Endodermal cell (in vitro differentiated cells): ENCODE results near the gene NCAM1. TPM values are rescaled to one million over a fixed set of nuclear protein-coding genes. Genes with fewer than 3 reads are reported as not detected.

Source experiments
- DNase-seq: peaks from one replicate; pipeline ENCODE4 v3.0.0-alpha.2; 2017
- H3K27ac ChIP-seq: 2 replicates; pipeline ENCODE4 v1.5.1; 2013; ENCODE audit warnings: mild to moderate bottlenecking, low read depth, low read length, moderate library complexity
- H3K27me3 ChIP-seq: 2 replicates; pipeline ENCODE4 v1.6.1; 2013; ENCODE audit warnings: mild to moderate bottlenecking, low read length, moderate library complexity; ENCODE audit not compliant: insufficient read depth, control insufficient read depth, poor library complexity, severe bottlenecking
- H3K36me3 ChIP-seq: 2 replicates; pipeline ENCODE4 v1.7.0; 2013; ENCODE audit warnings: mild to moderate bottlenecking, low read length, moderate library complexity; ENCODE audit not compliant: control insufficient read depth, insufficient read depth
- H3K4me1 ChIP-seq: one replicate; pipeline ENCODE4 v1.7.0; 2013; ENCODE audit warnings: low read length; ENCODE audit not compliant: control insufficient read depth, insufficient read depth
- H3K4me3 ChIP-seq: 2 replicates; pipeline ENCODE4 v1.5.1; 2013; ENCODE audit warnings: mild to moderate bottlenecking, low read length, moderate library complexity
- H3K9ac ChIP-seq: 2 replicates; pipeline ENCODE4 v1.6.1; 2013; ENCODE audit warnings: mild to moderate bottlenecking, low read length, moderate library complexity; ENCODE audit not compliant: poor library complexity, severe bottlenecking; ENCODE audit errors: extremely low read depth
- H3K9me3 ChIP-seq: 2 replicates; pipeline ENCODE4 v1.6.1; 2013; ENCODE audit warnings: mild to moderate bottlenecking, low read length, moderate library complexity; ENCODE audit not compliant: control insufficient read depth
- H3K27ac Mint-ChIP-seq: 2 replicates; pipeline ENCODE4 v1.8.0; 2020; ENCODE audit warnings: mixed read lengths
- H3K27me3 Mint-ChIP-seq: 2 replicates; pipeline ENCODE4 v1.8.0; 2021; ENCODE audit warnings: mild to moderate bottlenecking, mixed read lengths; ENCODE audit not compliant: insufficient read depth
- H3K36me3 Mint-ChIP-seq: 2 replicates; pipeline ENCODE4 v1.8.0; 2020; ENCODE audit warnings: low read depth, mixed read lengths
- H3K4me1 Mint-ChIP-seq: 2 replicates; pipeline ENCODE4 v1.8.0; 2020; ENCODE audit warnings: mixed read lengths
- H3K4me3 Mint-ChIP-seq: 2 replicates; pipeline ENCODE4 v1.8.0; 2020; ENCODE audit warnings: mild to moderate bottlenecking, moderate library complexity, mixed read lengths
- H3K9me3 Mint-ChIP-seq: 2 replicates; pipeline ENCODE4 v1.8.0; 2020; ENCODE audit warnings: mild to moderate bottlenecking, mixed read lengths
- WGBS, 2 experiments: methylation state at CpG; one replicate each; pipeline versions ENCODE4 v1.1.5 to v1.1.7; 2013; ENCODE audit warnings: missing lambda C conversion rate in 2 of 2, mixed read lengths in 1 of 2; ENCODE audit not compliant: insufficient coverage in 1 of 2, insufficient read length in 1 of 2; 5-methylcytosine and 5-hydroxymethylcytosine counted together
- total RNA-seq, 2 donors: library from RNA; stranded (reverse); fragmentation: NEBNext Ultra II Directional in 1 of 2; extraction: Animal tissue kit (Norgen Biotek cat#: 25700) in 1 of 2; gene quantifications; 2 replicates in 1 of 2; 3 replicates in 1 of 2; pipeline ENCODE4 v1.2.1, GENCODE V29; 2021
- TF ChIP-seq, protein P1 (sequence below): fragments of 200-600 bp; sonication (generic); conservative IDR thresholded peaks from 2 replicates; pipeline ENCODE4 v1.5.0; 2021; ENCODE audit warnings: antibody characterized with exemption, mild to moderate bottlenecking

The NCAM1 gene
- total RNA-seq, 2 donors from 2014 or later: 1.6 to 2.9 TPM

DNA sequence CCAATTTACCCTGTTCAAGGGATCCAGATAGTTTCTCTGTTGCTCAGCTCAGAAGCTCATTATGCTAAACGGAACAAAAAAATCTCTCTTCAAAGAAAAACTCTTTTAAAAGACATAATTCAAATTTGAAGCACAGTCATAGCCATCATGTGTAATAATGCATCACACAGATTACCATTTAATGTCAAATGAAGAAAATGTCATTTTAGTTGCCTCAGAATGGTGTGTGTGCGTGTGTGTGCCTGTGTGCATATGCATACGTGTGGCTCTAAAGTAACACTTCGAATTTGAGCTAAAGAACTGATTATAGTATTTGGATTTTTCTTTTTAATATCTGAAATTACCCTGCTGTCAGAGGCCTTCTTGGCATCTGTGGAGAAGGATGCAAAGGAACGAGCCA lies 363.0 kb downstream of the NCAM1 start:
- H3K27ac ChIP-seq: no peak overlapping the region
- H3K9me3 ChIP-seq: peaks cover 11% of the 10 kb centered on the region
- Mint-ChIP-seq H3K4me3 (no peak overlapping the region), H3K36me3 (peaks cover 26% of the 10 kb centered on the region), H3K27ac (no peak overlapping the region), H3K4me1 (peaks cover 3% of the 10 kb centered on the region), H3K27me3 (no peaks in the 10 kb centered on the region), H3K9me3 (peaks cover 8% of the 10 kb centered on the region)
- no peak overlapping the region for H3K9ac ChIP-seq
- no peak overlapping the region for H3K4me3 ChIP-seq
- H3K4me1 ChIP-seq: no peaks in the 10 kb centered on the region
- no peak for DNase-seq
- H3K36me3 ChIP-seq: peaks cover 25% of the 10 kb centered on the region
- WGBS, 2 experiments: 96% methylated on average over 5 of the region's 5 CpGs
- TF ChIP-seq, protein P1, sequence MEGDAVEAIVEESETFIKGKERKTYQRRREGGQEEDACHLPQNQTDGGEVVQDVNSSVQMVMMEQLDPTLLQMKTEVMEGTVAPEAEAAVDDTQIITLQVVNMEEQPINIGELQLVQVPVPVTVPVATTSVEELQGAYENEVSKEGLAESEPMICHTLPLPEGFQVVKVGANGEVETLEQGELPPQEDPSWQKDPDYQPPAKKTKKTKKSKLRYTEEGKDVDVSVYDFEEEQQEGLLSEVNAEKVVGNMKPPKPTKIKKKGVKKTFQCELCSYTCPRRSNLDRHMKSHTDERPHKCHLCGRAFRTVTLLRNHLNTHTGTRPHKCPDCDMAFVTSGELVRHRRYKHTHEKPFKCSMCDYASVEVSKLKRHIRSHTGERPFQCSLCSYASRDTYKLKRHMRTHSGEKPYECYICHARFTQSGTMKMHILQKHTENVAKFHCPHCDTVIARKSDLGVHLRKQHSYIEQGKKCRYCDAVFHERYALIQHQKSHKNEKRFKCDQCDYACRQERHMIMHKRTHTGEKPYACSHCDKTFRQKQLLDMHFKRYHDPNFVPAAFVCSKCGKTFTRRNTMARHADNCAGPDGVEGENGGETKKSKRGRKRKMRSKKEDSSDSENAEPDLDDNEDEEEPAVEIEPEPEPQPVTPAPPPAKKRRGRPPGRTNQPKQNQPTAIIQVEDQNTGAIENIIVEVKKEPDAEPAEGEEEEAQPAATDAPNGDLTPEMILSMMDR: no peak
- no peaks in the 10 kb centered on the region for H3K27me3 ChIP-seq
